ENCODE results near the gene EDNRB. TPM values are rescaled to one million over a fixed set of nuclear protein-coding genes. Genes with fewer than 3 reads are reported as not detected.

Gene EDNRB
- total RNA-seq, 1 experiment from 2014 or later, result 0.13 TPM

DNA sequence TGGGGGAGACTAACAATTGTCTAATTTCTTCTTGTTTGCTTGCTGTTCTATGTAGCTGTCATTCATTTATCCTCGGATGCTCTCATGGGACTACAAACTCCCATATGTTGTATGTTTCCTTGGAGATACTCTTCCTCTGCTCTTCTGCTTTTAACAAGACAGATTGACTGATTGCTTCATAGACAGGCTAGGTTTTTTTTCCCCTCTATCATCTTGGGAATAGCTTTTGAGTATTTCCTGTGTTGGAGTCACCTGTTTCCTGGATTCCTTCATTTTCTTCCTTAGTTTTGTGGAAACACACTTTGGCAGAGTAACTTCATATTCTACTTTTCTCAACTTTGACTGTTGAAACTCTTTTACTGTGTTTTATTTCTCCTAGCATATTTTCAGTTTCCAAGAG, 27.6 kb downstream of the EDNRB start:
- peak; percentile 21 for DNase-seq (ENCODE audit: low spot score)
- BruUV-seq (replicated peaks), result no TSS peak
- Histone ChIP-seq H3K4me1 (ENCODE audit: insufficient read depth, low read length, poor library complexity, severe bottlenecking) (no peaks in the 10 kb centered on the region), H3K9me3 (ENCODE audit: low read depth, low read length, poor library complexity, severe bottlenecking) (no peaks in the 10 kb centered on the region), H3K27ac (ENCODE audit: low read depth, low read length, poor library complexity, severe bottlenecking) (no peak overlapping the region), H3K36me3 (ENCODE audit: insufficient read depth, low read length, poor library complexity, severe bottlenecking) (no peaks in the 10 kb centered on the region), H3K27me3 (replicated peaks; ENCODE audit: insufficient read depth, low read depth, low read length, poor library complexity) (peaks cover 5% of the 10 kb centered on the region), H3K4me3 (ENCODE audit: low read depth, low read length, poor library complexity, severe bottlenecking) (no peak overlapping the region)
- no peak for TF ChIP-seq EZH2 (IDR thresholded peaks at IDR 0.05; ENCODE audit: borderline replicate concordance, low read depth, low read length, poor library complexity, severe bottlenecking)
- TF ChIP-seq, protein P1, sequence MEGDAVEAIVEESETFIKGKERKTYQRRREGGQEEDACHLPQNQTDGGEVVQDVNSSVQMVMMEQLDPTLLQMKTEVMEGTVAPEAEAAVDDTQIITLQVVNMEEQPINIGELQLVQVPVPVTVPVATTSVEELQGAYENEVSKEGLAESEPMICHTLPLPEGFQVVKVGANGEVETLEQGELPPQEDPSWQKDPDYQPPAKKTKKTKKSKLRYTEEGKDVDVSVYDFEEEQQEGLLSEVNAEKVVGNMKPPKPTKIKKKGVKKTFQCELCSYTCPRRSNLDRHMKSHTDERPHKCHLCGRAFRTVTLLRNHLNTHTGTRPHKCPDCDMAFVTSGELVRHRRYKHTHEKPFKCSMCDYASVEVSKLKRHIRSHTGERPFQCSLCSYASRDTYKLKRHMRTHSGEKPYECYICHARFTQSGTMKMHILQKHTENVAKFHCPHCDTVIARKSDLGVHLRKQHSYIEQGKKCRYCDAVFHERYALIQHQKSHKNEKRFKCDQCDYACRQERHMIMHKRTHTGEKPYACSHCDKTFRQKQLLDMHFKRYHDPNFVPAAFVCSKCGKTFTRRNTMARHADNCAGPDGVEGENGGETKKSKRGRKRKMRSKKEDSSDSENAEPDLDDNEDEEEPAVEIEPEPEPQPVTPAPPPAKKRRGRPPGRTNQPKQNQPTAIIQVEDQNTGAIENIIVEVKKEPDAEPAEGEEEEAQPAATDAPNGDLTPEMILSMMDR (conservative IDR thresholded peaks at IDR 0.05; ENCODE audit: low read depth, low read length), result no peak
- POLR2A ChIA-PET (ENCODE audit: low non-redundant PET), result no interaction called here
- CTCF ChIA-PET, result no interaction called here
- intact Hi-C loops (cut with micrococcal nuclease; ENCODE audit: unreplicated experiment), result no loop called here

DNA sequence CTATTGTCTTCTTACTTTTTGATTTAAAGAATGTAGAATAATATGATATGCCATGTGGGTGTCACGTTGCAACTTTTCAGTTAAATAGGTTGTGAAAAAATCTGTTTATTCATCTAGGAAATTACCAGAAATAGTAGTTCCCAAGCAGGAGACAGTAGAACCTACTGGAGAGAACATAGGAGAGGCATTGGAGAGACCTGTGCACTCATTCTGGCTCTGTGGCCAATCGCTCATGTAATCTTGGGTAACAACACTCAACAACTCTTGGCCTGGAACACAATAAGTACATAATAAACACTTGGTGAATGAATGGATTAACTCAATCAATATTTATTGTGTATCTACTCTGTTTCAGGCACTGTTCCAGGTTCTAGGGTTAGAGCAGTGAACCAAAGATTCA, 35.3 kb downstream of the EDNRB start:
- CTCF ChIA-PET, result no interaction called here
- Histone ChIP-seq H3K4me1 (ENCODE audit: insufficient read depth, low read length, poor library complexity, severe bottlenecking) (no peaks in the 10 kb centered on the region), H3K9me3 (ENCODE audit: low read depth, low read length, poor library complexity, severe bottlenecking) (no peaks in the 10 kb centered on the region), H3K4me3 (ENCODE audit: low read depth, low read length, poor library complexity, severe bottlenecking) (no peak overlapping the region), H3K27ac (ENCODE audit: low read depth, low read length, poor library complexity, severe bottlenecking) (no peak overlapping the region), H3K36me3 (ENCODE audit: insufficient read depth, low read length, poor library complexity, severe bottlenecking) (no peaks in the 10 kb centered on the region), H3K27me3 (replicated peaks; ENCODE audit: insufficient read depth, low read depth, low read length, poor library complexity) (peaks cover 11% of the 10 kb centered on the region)
- BruUV-seq (replicated peaks), result no TSS peak
- POLR2A ChIA-PET (ENCODE audit: low non-redundant PET), result no interaction called here
- no peak for TF ChIP-seq EZH2 (IDR thresholded peaks at IDR 0.05; ENCODE audit: borderline replicate concordance, low read depth, low read length, poor library complexity, severe bottlenecking)
- TF ChIP-seq, protein P1 (conservative IDR thresholded peaks at IDR 0.05; ENCODE audit: low read depth, low read length), result no peak
- intact Hi-C loops (cut with micrococcal nuclease; ENCODE audit: unreplicated experiment), result no loop called here
- no peak for DNase-seq (ENCODE audit: low spot score)

DNA sequence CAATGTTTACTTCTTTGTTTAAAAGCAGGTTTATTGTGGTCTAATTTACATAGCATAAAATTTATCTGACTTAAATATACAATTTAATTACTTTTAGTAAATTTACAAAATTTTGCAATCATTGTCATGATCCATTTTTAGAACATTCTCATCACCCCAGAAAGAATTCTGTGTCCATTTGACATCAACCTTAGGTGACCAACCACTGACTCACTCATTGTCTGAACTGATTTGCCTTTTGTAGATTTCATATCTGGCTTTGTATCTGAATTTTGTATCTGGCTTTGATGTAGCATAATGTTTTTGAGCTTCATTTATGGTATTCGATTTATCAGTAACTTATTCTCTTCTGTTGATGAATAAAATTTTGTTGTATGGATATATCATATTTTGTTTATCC, 40.4 kb downstream of the EDNRB start:
- intact Hi-C loops (cut with micrococcal nuclease; ENCODE audit: unreplicated experiment), result no loop called here

More for the DNA sequence above, 40.4 kb downstream of the EDNRB start:
- TF ChIP-seq, protein P1 (conservative IDR thresholded peaks at IDR 0.05; ENCODE audit: low read depth, low read length), result no peak
- no peak for TF ChIP-seq EZH2 (IDR thresholded peaks at IDR 0.05; ENCODE audit: borderline replicate concordance, low read depth, low read length, poor library complexity, severe bottlenecking)
- POLR2A ChIA-PET (ENCODE audit: low non-redundant PET), result no interaction called here
- no peaks in the 10 kb centered on the region for H3K36me3 ChIP-seq (ENCODE audit: insufficient read depth, low read length, poor library complexity, severe bottlenecking)
- BruUV-seq (replicated peaks), result no TSS peak
- CTCF ChIA-PET, result no interaction called here
- H3K4me3 ChIP-seq (ENCODE audit: low read depth, low read length, poor library complexity, severe bottlenecking), result no peak overlapping the region
- H3K27me3 ChIP-seq (replicated peaks; ENCODE audit: insufficient read depth, low read depth, low read length, poor library complexity), result no peaks in the 10 kb centered on the region
- H3K4me1 ChIP-seq (ENCODE audit: insufficient read depth, low read length, poor library complexity, severe bottlenecking), result no peaks in the 10 kb centered on the region
- no peaks in the 10 kb centered on the region for H3K9me3 ChIP-seq (ENCODE audit: low read depth, low read length, poor library complexity, severe bottlenecking)
- no peak overlapping the region for H3K27ac ChIP-seq (ENCODE audit: low read depth, low read length, poor library complexity, severe bottlenecking)
- DNase-seq (ENCODE audit: low spot score), result no peak

Data from A673 (cell line).